Measurements from ENCODE around the gene FGFR4. TPM values are rescaled to one million over a fixed set of nuclear protein-coding genes. Genes with fewer than 3 reads are reported as not detected.

FGFR4 gene
- total and polyA plus RNA-seq, 2 experiments from 2014 or later: 43.4 to 150 TPM

- Histone ChIP-seq H3K4me1 (ENCODE audit: insufficient read depth) (no peaks in the 10 kb centered on the region), H2AFZ (no peak overlapping the region), H3K36me3 (ENCODE audit: insufficient read depth) (no peaks in the 10 kb centered on the region), H3K4me3 (no peak overlapping the region), H3F3A (replicated peaks; ENCODE audit: low read depth) (0 out of 2 replicates have a peak, but pooled peaks cover 4% of the 10 kb centered on the region), H3K9me2 (ENCODE audit: insufficient read depth) (no peaks in the 10 kb centered on the region), H4K20me1 (replicated peaks; ENCODE audit: insufficient read depth) (peaks cover 10% of the 10 kb centered on the region; the same call in 1 of the 2 replicates), H3K79me2 (replicated peaks; ENCODE audit: insufficient read depth) (no peaks in the 10 kb centered on the region), H3K4me2 (no peak overlapping the region), H3K27ac (ENCODE audit: low read depth) (no peak overlapping the region), H3K27me3 (ENCODE audit: insufficient read depth) (no peaks in the 10 kb centered on the region)
- Mint-ChIP-seq H3K4me3 (no peak overlapping the region), H3K27ac (no peak overlapping the region), H3K4me1 (no peaks in the 10 kb centered on the region), H3K9me3 (no peaks in the 10 kb centered on the region), H3K27me3 (ENCODE audit: insufficient read depth, low read depth, poor library complexity) (peaks cover 2% of the 10 kb centered on the region), H3K36me3 (ENCODE audit: low read depth) (peaks cover 3% of the 10 kb centered on the region; the same call in 1 of the 3 replicates)
- TF ChIP-seq JUNB (IDR thresholded peaks at IDR 0.05; ENCODE audit: unreplicated experiment) (no peak), NANOG (IDR thresholded peaks at IDR 0.05; ENCODE audit: borderline replicate concordance) (no peak), STAT1 (IDR thresholded peaks at IDR 0.05; ENCODE audit: unreplicated experiment) (no peak), CTCF (conservative IDR thresholded peaks at IDR 0.05; ENCODE audit: low read depth in 2 of 2) (no peak), CREB1 (CRISPR knock-in tag; IDR thresholded peaks at IDR 0.05; ENCODE audit: low read depth) (no peak), ZNF331 (CRISPR knock-in tag; IDR thresholded peaks at IDR 0.05; ENCODE audit: low read depth) (no peak), POLR2AphosphoS5 (IDR thresholded peaks at IDR 0.05; ENCODE audit: low read depth) (no peak), ETS1 (IDR thresholded peaks at IDR 0.05) (no peak), ZNF462 (CRISPR knock-in tag; IDR thresholded peaks at IDR 0.05) (no peak), EZH2phosphoT487 (IDR thresholded peaks at IDR 0.05; ENCODE audit: unreplicated experiment) (no peak), REST (IDR thresholded peaks at IDR 0.05; ENCODE audit: unreplicated experiment) (no peak), ZNF114 (CRISPR knock-in tag; IDR thresholded peaks at IDR 0.05) (no peak), EZH2 (IDR thresholded peaks at IDR 0.05; ENCODE audit: low read depth, unreplicated experiment) (no peak)
- no peak for DNase-seq (ENCODE audit: low spot score)
- ATAC-seq: no peak
Observed at GRCh38 chr5:177064500-177065277, 22.0 kb upstream of the FGFR4 start.

All from GM23338 (cell line).